K562 (cell line): ENCODE data around the gene BDH1. TPM values are rescaled to one million over a fixed set of nuclear protein-coding genes. Genes with fewer than 3 reads are reported as not detected.

Experiments used
- MGA ChIP-seq: fragments of 450-650 bp; IDR thresholded peaks from 2 replicates; pipeline ENCODE4 v1.6.1; 2016; ENCODE audit warnings: mild to moderate bottlenecking, moderate library complexity
- polyA plus RNA-seq, 8 experiments: library from polyadenylated mRNA; depleted of rRNA in 4 of 8; stranded (reverse) in 5 of 8; unstranded in 3 of 8; fragments of >200 nt; fragmentation: Nextera tagmentation in 2 of 8; fragmentation: Illumina TruSeq in 1 of 8; extraction: Ambion mirVana in 2 of 8; extraction: Trizol in 1 of 8; gene quantifications; 2 replicates each; pipeline versions ENCODE4 v1.2.1 to v1.2.3, GENCODE V29; 2011 to 2014; ENCODE audit warnings: inconsistent platforms in 1 of 8, missing spikeins in 1 of 8
- total RNA-seq, 7 experiments: library from RNA; depleted of rRNA in 6 of 7; stranded (reverse); fragments of >200 nt in 6 of 7; fragmentation: Illumina TruSeq in 2 of 7; extraction: Trizol in 2 of 7; gene quantifications; 2 replicates each; pipeline versions ENCODE4 v1.2.1 to v1.2.3, GENCODE V29; 2011 to 2021; ENCODE audit warnings: low replicate concordance in 1 of 7

BDH1 gene
- total and polyA plus RNA-seq, 9 of the 15 experiments (the other 6 are each of a cell fraction or from before 2014, with no cell fraction given) = 0.07 to 0.89 (median 0.12) TPM; not detected in 3

DNA sequence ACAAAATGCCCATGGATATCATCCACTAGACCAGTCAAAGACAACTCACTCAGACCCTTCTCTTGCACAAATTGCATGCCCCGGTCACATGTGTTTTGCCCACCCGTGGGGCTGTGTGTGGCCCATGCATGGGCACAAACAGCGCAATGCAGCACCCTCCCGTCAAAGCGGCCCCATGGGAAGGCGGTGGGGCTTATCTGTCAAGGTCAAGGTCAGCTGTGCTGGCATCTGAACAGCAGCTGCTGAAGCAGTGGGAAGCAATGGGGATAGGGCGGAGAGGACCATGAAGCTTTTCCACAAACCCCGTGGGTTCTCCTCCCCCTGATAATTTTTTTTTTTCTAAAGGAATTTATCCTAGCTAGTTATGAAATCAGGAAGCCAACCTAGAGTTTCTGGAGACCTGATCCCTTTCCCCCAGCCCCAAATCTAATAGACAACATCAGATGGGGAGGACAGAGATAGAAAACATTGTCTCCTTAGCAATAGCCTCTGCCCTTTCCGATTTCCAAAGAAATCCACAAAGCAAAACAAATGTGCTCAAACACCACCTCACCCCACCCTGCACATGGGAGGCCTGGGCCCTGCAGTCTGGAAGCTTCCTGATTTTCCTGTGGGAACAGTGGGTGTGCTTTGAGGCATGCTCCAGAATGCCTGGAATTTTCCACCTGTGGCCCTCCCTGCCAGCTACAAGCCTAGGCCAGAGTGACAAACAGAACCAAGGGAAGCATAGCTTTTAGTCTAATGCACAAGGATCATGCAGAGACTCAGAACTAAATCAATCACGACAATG lies 84.4 kb downstream of the BDH1 start (continued):
- TF ChIP-seq MGA = no peak
